Endodermal cell (in vitro differentiated cells): ENCODE data around the gene ANXA10. TPM values are rescaled to one million over a fixed set of nuclear protein-coding genes. Genes with fewer than 3 reads are reported as not detected.

ENCODE experiments used
- DNase-seq: peaks from one replicate; pipeline ENCODE4 v3.0.0-alpha.2; 2017
- H3K27ac ChIP-seq: 2 replicates; pipeline ENCODE4 v1.5.1; 2013; ENCODE audit warnings: mild to moderate bottlenecking, low read depth, low read length, moderate library complexity
- H3K27me3 ChIP-seq: 2 replicates; pipeline ENCODE4 v1.6.1; 2013; ENCODE audit warnings: mild to moderate bottlenecking, low read length, moderate library complexity; ENCODE audit not compliant: insufficient read depth, control insufficient read depth, poor library complexity, severe bottlenecking
- H3K36me3 ChIP-seq: 2 replicates; pipeline ENCODE4 v1.7.0; 2013; ENCODE audit warnings: mild to moderate bottlenecking, low read length, moderate library complexity; ENCODE audit not compliant: control insufficient read depth, insufficient read depth
- H3K4me1 ChIP-seq: one replicate; pipeline ENCODE4 v1.7.0; 2013; ENCODE audit warnings: low read length; ENCODE audit not compliant: control insufficient read depth, insufficient read depth
- H3K4me3 ChIP-seq: 2 replicates; pipeline ENCODE4 v1.5.1; 2013; ENCODE audit warnings: mild to moderate bottlenecking, low read length, moderate library complexity
- H3K9ac ChIP-seq: 2 replicates; pipeline ENCODE4 v1.6.1; 2013; ENCODE audit warnings: mild to moderate bottlenecking, low read length, moderate library complexity; ENCODE audit not compliant: poor library complexity, severe bottlenecking; ENCODE audit errors: extremely low read depth
- H3K9me3 ChIP-seq: 2 replicates; pipeline ENCODE4 v1.6.1; 2013; ENCODE audit warnings: mild to moderate bottlenecking, low read length, moderate library complexity; ENCODE audit not compliant: control insufficient read depth
- H3K27ac Mint-ChIP-seq: 2 replicates; pipeline ENCODE4 v1.8.0; 2020; ENCODE audit warnings: mixed read lengths
- H3K27me3 Mint-ChIP-seq: 2 replicates; pipeline ENCODE4 v1.8.0; 2021; ENCODE audit warnings: mild to moderate bottlenecking, mixed read lengths; ENCODE audit not compliant: insufficient read depth
- H3K36me3 Mint-ChIP-seq: 2 replicates; pipeline ENCODE4 v1.8.0; 2020; ENCODE audit warnings: low read depth, mixed read lengths
- H3K4me1 Mint-ChIP-seq: 2 replicates; pipeline ENCODE4 v1.8.0; 2020; ENCODE audit warnings: mixed read lengths
- H3K4me3 Mint-ChIP-seq: 2 replicates; pipeline ENCODE4 v1.8.0; 2020; ENCODE audit warnings: mild to moderate bottlenecking, moderate library complexity, mixed read lengths
- H3K9me3 Mint-ChIP-seq: 2 replicates; pipeline ENCODE4 v1.8.0; 2020; ENCODE audit warnings: mild to moderate bottlenecking, mixed read lengths
- CTCF ChIP-seq: fragments of 200-600 bp; sonication (generic); conservative IDR thresholded peaks from 2 replicates; pipeline ENCODE4 v1.5.0; 2021; ENCODE audit warnings: antibody characterized with exemption, mild to moderate bottlenecking
- WGBS, 2 experiments: methylation state at CpG; one replicate each; pipeline versions ENCODE4 v1.1.5 to v1.1.7; 2013; ENCODE audit warnings: missing lambda C conversion rate in 2 of 2, mixed read lengths in 1 of 2; ENCODE audit not compliant: insufficient coverage in 1 of 2, insufficient read length in 1 of 2; 5-methylcytosine and 5-hydroxymethylcytosine counted together
- total RNA-seq, 2 donors: library from RNA; stranded (reverse); fragmentation: NEBNext Ultra II Directional in 1 of 2; extraction: Animal tissue kit (Norgen Biotek cat#: 25700) in 1 of 2; gene quantifications; 2 replicates in 1 of 2; 3 replicates in 1 of 2; pipeline ENCODE4 v1.2.1, GENCODE V29; 2021

Gene ANXA10
- total RNA-seq, 2 donors from 2014 or later: not detected

GRCh38 chr4:168128601-168129000, 36.3 kb downstream of the ANXA10 start:
- H3K27me3 Mint-ChIP-seq: no peaks in the 10 kb centered on the region
- no peaks in the 10 kb centered on the region for H3K4me1 ChIP-seq
- H3K4me1 Mint-ChIP-seq: peaks cover 5% of the 10 kb centered on the region
- no peaks in the 10 kb centered on the region for H3K36me3 Mint-ChIP-seq
- H3K27ac Mint-ChIP-seq: no peak overlapping the region
- DNase-seq: no peak
- H3K36me3 ChIP-seq: no peaks in the 10 kb centered on the region
- H3K9me3 ChIP-seq: no peaks in the 10 kb centered on the region
- no peaks in the 10 kb centered on the region for H3K27me3 ChIP-seq
- H3K4me3 ChIP-seq: no peak overlapping the region
- no peak overlapping the region for H3K9ac ChIP-seq
- H3K27ac ChIP-seq: no peak overlapping the region
- TF ChIP-seq CTCF: no peak
- no peaks in the 10 kb centered on the region for H3K9me3 Mint-ChIP-seq
- no peak overlapping the region for H3K4me3 Mint-ChIP-seq

- no peaks in the 10 kb centered on the region for H3K36me3 ChIP-seq
- peaks cover 5% of the 10 kb centered on the region for H3K4me1 Mint-ChIP-seq
- no peaks in the 10 kb centered on the region for H3K4me1 ChIP-seq
- H3K4me3 Mint-ChIP-seq: no peak overlapping the region
- H3K9ac ChIP-seq: no peak overlapping the region
- H3K4me3 ChIP-seq: no peak overlapping the region
- H3K27ac ChIP-seq: no peak overlapping the region
- no peaks in the 10 kb centered on the region for H3K9me3 ChIP-seq
- H3K27me3 ChIP-seq: no peaks in the 10 kb centered on the region
- H3K27me3 Mint-ChIP-seq: no peaks in the 10 kb centered on the region
- no peaks in the 10 kb centered on the region for H3K9me3 Mint-ChIP-seq
- no peak overlapping the region for H3K27ac Mint-ChIP-seq
- 71 to 79% methylated on average over 2 to 6 of the region's 6 CpGs for WGBS, 2 experiments
- no peak for DNase-seq
- no peaks in the 10 kb centered on the region for H3K36me3 Mint-ChIP-seq
- TF ChIP-seq CTCF: no peak
Observed at GRCh38 chr4:168129046-168129772, 36.9 kb downstream of the ANXA10 start.

- Mint-ChIP-seq H3K36me3 (no peaks in the 10 kb centered on the region), H3K4me1 (peaks cover 5% of the 10 kb centered on the region), H3K27ac (no peak overlapping the region), H3K4me3 (no peak overlapping the region), H3K27me3 (no peaks in the 10 kb centered on the region), H3K9me3 (no peaks in the 10 kb centered on the region)
- H3K4me1 ChIP-seq: no peaks in the 10 kb centered on the region
- no peaks in the 10 kb centered on the region for H3K36me3 ChIP-seq
- no peak overlapping the region for H3K9ac ChIP-seq
- H3K27me3 ChIP-seq: no peaks in the 10 kb centered on the region
- TF ChIP-seq CTCF: no peak
- H3K4me3 ChIP-seq: no peak overlapping the region
- WGBS, 2 experiments: 91% methylated on average over 2 of the region's 2 CpGs; no CpG with 5 or more reads in 1 of the 2 experiments
- no peak overlapping the region for H3K27ac ChIP-seq
- no peak for DNase-seq
- H3K9me3 ChIP-seq: no peaks in the 10 kb centered on the region
Observed at GRCh38 chr4:168129802-168130201, 37.5 kb downstream of the ANXA10 start.
